Motor neuron (in vitro differentiated cells): ENCODE results near the gene AK1. TPM values are rescaled to one million over a fixed set of nuclear protein-coding genes. Genes with fewer than 3 reads are reported as not detected.

ENCODE experiments used
- ATAC-seq, 8 experiments: fragments of 200-7000 bp; cut with Tn5 transposase; replicated peaks in 6 of 8; 2 replicates each; pipeline ENCODE4 v1.8.0; 2021; ENCODE audit warnings: mild to moderate bottlenecking in 8 of 8, moderate library complexity in 8 of 8
- H3K27ac ChIP-seq, 2 donors: fragments of 250-450 bp; sonication (Bioruptor Pico); 2 replicates each; pipeline ENCODE4 v1.9.0; 2021; ENCODE audit warnings: antibody characterized with exemption in 2 of 2, mild to moderate bottlenecking in 2 of 2, moderate library complexity in 1 of 2
- H3K4me1 ChIP-seq, 2 donors: fragments of 250-450 bp; sonication (Bioruptor Pico); replicated peaks in 1 of 2; 2 replicates each; pipeline ENCODE4 v1.6.1; 2021; ENCODE audit warnings: antibody characterized with exemption in 2 of 2, mild to moderate bottlenecking in 2 of 2, moderate library complexity in 1 of 2
- H3K4me3 ChIP-seq, 5 donors: fragments of 250-450 bp; sonication (Bioruptor Pico); 2 replicates each; pipeline ENCODE4 v1.9.0; 2021; ENCODE audit warnings: antibody characterized with exemption in 5 of 5, mild to moderate bottlenecking in 5 of 5, moderate library complexity in 4 of 5
- WGBS, 10 experiments: fragments of 450-650 bp; shearing (Covaris generic); methylation state at CpG; one replicate each; pipeline ENCODE4 v1.0.0; 2022; 5-methylcytosine and 5-hydroxymethylcytosine counted together
- in situ Hi-C, 9 experiments: fragments of 400-800 bp; cut with MboI; loops; one replicate each; pipeline ENCODE4 v1.15.0; 2021; ENCODE audit warnings: low sequenced_read_pairs in 9 of 9, low pct_unique_long_range_greater_than_20kb in 2 of 9; ENCODE audit not compliant: unreplicated experiment in 9 of 9
- total RNA-seq, 8 experiments: library from RNA; unstranded; fragments of 300-600 nt; gene quantifications; 2 replicates each; pipeline versions ENCODE4 v1.2.3 to v1.2.4, GENCODE V29; 2022

The AK1 gene
- total RNA-seq, 8 experiments from 2014 or later: 27.8 to 238 (median 47.0) TPM

DNA sequence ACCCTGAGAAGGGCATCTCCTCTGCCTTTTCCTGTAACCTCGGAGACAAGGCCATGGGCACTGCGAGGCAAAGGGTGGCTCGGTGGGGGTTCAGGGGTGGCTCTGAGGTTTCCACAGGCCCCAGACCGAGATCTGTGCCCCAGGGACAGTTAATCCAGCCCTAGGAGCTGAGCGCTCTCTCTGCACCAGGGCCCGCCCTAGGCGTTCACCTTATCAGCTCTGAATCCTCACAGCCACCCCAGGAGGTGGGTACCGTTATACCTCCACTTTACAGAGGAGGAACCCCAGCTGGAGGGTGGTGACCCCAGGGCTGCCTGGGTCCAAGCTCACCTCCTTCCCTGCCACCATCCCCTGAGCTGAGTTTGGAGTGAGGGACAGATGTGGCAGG is 20.8 kb downstream of the AK1 start:
- H3K27ac ChIP-seq: no peak overlapping the region
- H3K4me3 ChIP-seq: no peak overlapping the region
- in situ Hi-C loops: no loop called here
- 20 to 92% (median 89%) methylated on average over 1 to 4 of the region's 8 CpGs; no CpG with 5 or more reads in 7 of the 10 experiments for WGBS, 10 experiments
- H3K4me1 ChIP-seq: peaks cover 0 to 14% of the 10 kb centered on the region in 2 donors
- ATAC-seq: no peak

DNA sequence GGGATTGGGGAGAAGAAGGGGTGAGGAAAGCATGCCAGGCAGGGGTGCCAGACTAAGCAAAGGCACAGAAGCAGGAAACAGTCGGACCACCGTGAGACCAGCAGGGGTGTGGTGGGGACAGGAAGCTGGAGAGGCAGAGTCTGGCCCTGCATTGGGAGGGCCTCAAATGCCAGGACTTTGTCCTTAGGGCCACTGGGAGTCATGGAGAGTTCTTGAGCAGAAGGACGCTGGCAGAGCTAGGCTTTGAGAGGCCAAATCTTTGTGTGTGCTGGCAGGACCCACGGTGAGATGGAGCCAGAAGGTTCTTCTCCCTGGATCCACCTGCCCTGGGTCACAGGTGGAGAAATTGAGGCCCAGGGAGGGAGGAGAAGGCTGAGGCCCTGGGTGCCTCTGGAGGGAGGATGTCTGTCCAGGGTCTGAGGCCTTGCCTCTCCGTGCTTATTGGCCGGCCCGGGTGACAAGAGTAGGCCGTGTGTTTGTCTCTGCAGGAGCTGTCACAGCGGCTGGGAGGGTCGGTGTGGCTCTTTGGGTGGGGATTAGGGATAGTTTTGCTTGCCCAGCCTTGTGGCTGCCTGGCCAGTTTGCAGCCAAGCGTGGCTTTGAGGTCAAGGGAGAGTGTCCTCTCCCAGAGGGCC is 21.3 kb downstream of the AK1 start:
- Histone ChIP-seq H3K27ac (no peak overlapping the region), H3K4me3 (no peak overlapping the region), H3K4me1 (peaks cover 0 to 14% of the 10 kb centered on the region in 2 donors)
- 20 to 95% (median 80%) methylated on average over 1 to 4 of the region's 11 CpGs; no CpG with 5 or more reads in 5 of the 10 experiments for WGBS, 10 experiments
- in situ Hi-C loops: no loop called here
- ATAC-seq: no peak

DNA sequence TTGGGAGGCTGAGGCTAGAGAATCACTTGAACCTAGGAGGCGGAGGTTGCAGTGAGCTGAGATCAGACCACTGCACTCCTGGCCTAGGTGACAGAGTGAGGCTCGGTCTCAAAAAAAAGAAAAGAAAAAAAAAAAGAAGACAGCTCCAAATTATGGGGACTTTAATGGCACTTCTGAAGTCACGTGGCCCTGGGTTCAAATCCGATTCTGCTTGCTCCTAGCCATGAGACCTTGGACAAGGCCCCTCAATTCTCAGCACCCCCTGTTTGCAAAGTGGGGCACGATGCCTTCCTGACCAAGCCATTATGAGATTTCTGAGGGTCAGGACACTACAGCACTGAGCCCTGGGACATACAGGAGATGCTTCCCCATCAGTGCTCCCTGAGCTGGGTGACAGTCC is 22.0 kb downstream of the AK1 start:
- ATAC-seq: no peak
- H3K27ac ChIP-seq: no peak overlapping the region
- H3K4me1 ChIP-seq: peaks cover 0 to 14% of the 10 kb centered on the region in 2 donors
- H3K4me3 ChIP-seq: no peak overlapping the region
- WGBS, 10 experiments: 76 to 100% (median 93%) methylated on average over 1 to 4 of the region's 5 CpGs; no CpG with 5 or more reads in 5 of the 10 experiments
- in situ Hi-C loops: no loop called here

DNA sequence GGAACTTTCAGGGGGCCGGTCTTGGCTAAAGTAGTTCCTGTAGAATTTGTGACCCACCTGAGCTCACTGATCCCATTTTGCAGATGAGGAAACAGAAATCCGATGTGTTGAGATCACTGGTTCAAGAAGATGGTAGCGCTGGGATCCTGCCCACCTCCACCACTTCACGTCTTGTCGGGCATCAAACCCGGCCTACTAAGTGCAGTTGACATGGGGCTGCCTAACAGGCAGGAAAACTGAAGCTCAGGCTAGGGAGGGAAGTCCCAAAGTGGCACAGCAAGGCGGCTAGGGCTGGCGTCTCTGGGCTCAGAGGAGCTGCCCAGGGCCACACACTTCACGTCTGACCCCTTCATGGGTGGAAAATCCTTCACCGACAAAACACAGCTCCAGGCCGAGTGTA is 22.5 kb downstream of the AK1 start:
- H3K27ac ChIP-seq: no peak overlapping the region
- in situ Hi-C loops: no loop called here
- peaks cover 0 to 14% of the 10 kb centered on the region in 2 donors for H3K4me1 ChIP-seq
- no peak overlapping the region for H3K4me3 ChIP-seq
- ATAC-seq: no peak
- 30 to 100% (median 86%) methylated on average over 1 to 3 of the region's 11 CpGs; no CpG with 5 or more reads in 6 of the 10 experiments for WGBS, 10 experiments

DNA sequence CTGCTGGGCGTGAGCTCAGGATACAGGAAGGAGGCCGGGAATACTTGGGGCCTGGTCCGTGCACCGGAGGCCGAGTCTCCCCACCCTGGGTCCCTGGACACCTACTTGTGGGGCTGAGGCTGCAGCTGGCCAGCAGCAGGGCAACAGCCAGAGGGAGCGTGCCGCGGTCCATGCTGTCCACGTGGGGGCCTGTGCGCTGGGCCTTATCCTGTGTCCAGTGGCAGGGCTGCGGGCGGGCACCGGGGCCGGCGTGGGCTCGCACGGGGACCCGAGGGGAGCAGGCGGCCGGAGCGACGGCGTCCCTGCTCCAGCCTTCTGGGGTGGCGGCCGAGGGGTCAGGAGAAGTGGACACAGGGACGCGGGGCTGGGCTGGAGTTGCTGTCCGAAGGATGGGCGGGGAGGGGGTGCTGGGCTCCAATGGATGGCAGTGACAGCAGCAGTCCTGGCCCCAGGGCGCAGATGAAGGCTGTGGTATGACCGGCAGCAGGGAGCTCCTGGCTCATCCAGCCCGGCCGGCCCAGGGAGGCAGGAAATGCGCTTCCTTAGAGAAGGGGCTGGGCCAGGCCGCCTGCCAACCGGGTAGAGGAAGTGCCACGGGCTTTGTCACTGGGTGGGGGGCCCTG is 23.2 kb downstream of the AK1 start, which contains the start of gene ENG:
TSS of gene ENG (minus strand) at position 475 of the 623 bp plus-strand sequence. CDS start at position 172, 303 bp downstream.
- H3K4me3 ChIP-seq: no peak within 1 kb of the TSS
- WGBS, 10 experiments: 64 to 73% methylated on average over 5 of the region's 37 CpGs; no CpG with 5 or more reads in 8 of the 10 experiments

DNA sequence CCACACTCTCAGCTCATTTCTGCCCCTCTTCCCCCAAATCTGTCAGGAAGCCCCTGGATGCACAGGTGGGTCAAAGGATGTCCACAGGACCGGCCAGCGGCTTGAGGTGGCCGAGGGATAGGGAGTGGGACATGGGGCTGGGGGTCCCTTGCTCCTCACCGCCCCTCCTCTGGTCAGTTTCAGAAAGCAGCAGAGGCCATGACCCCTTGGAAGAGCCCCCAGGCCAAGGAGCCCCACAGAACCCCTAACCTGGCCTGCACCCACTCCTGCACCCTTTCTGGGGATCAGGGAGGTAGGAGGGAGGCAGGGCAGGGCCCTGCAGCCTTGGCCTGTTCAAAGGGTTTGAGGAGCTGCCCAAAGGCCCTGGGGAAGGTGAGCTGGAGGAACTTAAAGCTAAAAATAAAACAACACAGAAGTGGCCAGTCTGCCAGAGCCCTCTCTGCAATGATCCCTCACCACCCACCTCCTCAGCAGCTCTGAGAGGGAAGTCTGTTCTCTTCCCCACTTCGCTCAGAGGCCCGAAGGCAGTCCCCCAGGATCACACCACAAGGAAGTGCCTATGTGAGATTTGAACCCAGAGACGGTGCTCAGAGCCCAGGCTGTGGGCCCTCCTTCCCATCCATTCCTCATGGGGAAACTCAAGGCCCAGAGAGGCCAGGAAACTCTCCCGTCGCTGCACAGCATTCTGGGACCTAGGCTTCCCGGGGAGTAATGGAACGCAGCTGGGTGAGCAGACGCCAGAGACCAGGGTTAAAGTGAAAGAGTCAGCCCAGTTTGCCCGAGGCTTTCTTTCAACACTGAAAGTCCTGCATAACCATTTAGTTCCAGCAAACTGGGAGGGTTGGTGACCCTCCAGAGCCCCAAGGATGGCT is 23.9 kb downstream of the AK1 start:
- H3K4me3 ChIP-seq: no peak overlapping the region
- WGBS, 10 experiments: 0 to 70% (median 3%) methylated on average over 1 to 5 of the region's 13 CpGs; no CpG with 5 or more reads in 7 of the 10 experiments
- H3K27ac ChIP-seq: no peak overlapping the region
- in situ Hi-C loops: no loop called here
- ATAC-seq: peak in 3 of 8 experiments; percentile 61 to 72 (median 67)
- H3K4me1 ChIP-seq: peaks cover 0 to 14% of the 10 kb centered on the region in 2 donors

More for the DNA sequence above, 23.2 kb downstream of the AK1 start, which contains the start of gene ENG:
- H3K4me1 ChIP-seq: peaks cover 0 to 14% of the 10 kb centered on the region in 2 donors
- in situ Hi-C loops: no loop called here
- peak; percentile 64 to 85 (median 74) for ATAC-seq
- no peak within 1 kb of the TSS for H3K27ac ChIP-seq

DNA sequence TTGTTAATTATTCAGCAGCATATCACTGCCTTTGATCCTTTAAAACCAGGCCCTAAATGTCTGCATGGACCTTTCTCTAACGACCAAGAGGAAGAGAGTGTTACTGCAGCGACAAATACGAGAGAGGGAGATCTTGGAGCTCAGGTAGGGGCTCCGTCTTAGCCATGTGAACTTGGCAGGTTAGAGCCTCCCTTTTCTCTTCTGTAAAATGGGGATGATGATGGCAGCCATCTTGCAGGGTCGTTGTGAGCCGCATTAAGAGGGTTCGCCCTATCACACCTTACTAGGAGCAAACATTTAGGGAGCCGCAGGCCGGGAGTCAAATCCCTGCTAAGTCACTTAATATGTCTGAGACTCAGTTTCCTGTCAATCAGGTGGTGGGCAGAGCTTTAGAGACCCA is 24.6 kb downstream of the AK1 start:
- in situ Hi-C loops: no loop called here

DNA sequence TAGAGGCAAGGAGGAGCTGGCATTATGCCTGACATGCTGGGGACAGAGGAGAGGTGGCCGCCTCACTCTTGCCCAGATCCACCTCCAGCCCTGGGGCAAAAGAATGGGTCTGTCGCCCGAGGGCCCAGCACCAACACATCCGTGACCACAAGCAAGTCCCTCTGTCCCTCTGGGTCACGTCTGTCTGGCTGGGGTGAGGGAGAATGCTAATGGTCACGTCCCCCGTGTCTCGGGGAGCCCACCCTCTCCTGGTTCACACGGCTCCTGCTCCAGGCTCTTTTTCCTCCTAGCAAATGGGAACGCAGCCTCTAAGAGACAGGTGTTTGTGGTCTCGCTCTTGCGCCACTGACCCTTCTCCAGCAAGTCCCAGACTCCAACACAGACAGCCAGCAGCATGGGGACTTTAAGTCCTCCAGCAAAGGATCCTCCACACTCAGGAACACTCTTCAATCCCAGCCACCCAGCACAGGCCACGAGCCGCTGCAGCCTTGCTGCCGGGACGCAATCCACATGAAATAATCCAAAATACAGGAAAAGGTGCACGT is 27.1 kb downstream of the AK1 start:
- no peak overlapping the region for H3K27ac ChIP-seq
- ATAC-seq: no peak
- 85 to 100% (median 91%) methylated on average over 1 to 6 of the region's 17 CpGs; no CpG with 5 or more reads in 3 of the 10 experiments for WGBS, 10 experiments
- in situ Hi-C loops: no loop called here
- no peak overlapping the region for H3K4me3 ChIP-seq
- peaks cover 0 to 9% of the 10 kb centered on the region in 2 donors for H3K4me1 ChIP-seq

More for the DNA sequence above, 24.6 kb downstream of the AK1 start:
- Histone ChIP-seq H3K4me3 (no peak overlapping the region), H3K27ac (no peak overlapping the region), H3K4me1 (peaks cover 0 to 10% of the 10 kb centered on the region in 2 donors)
- no peak for ATAC-seq
- WGBS, 10 experiments: 40 to 96% (median 80%) methylated on average over 1 to 7 of the region's 9 CpGs; no CpG with 5 or more reads in 1 of the 10 experiments

DNA sequence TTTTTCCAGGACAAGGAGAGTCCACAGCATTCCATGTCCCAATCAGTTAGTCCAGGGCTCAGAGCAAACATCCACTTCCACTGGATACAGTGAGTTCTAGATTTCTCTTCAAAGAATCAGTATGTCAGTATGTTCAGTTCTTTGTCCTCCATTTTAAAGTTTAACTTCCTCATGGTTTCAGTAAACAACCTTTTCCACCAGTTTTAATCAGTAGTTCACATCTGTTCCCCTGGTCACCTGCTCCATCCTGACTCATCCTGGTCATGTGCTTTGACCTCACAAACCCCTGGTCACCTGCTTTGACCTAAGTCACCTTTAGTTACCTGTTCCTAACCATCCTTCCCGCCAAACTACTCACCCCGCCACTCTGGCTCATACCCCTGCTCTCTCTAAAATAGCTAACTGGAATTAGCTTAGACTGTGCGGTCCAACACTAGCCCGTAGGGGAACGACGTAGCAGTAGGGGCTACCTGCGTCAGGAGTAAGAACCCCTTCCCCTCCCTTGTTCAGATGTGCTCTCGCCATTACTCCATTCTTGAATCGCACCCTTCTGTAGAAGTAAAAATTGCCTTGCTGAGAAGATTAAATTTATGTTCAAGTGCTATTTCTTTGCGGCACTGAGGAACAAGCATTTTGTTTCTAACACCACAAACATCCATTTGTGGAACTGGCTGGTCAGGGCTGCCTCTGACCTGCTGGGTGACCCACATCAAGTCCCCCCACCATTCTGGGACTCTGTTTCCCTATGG is 28.5 kb downstream of the AK1 start:
- Histone ChIP-seq H3K27ac (no peak overlapping the region), H3K4me1 (no peaks in the 10 kb centered on the region), H3K4me3 (no peak overlapping the region)
- WGBS, 10 experiments: 86 to 100% (median 94%) methylated on average over 1 to 8 of the region's 10 CpGs; no CpG with 5 or more reads in 2 of the 10 experiments
- in situ Hi-C loops: no loop called here
- no peak for ATAC-seq

DNA sequence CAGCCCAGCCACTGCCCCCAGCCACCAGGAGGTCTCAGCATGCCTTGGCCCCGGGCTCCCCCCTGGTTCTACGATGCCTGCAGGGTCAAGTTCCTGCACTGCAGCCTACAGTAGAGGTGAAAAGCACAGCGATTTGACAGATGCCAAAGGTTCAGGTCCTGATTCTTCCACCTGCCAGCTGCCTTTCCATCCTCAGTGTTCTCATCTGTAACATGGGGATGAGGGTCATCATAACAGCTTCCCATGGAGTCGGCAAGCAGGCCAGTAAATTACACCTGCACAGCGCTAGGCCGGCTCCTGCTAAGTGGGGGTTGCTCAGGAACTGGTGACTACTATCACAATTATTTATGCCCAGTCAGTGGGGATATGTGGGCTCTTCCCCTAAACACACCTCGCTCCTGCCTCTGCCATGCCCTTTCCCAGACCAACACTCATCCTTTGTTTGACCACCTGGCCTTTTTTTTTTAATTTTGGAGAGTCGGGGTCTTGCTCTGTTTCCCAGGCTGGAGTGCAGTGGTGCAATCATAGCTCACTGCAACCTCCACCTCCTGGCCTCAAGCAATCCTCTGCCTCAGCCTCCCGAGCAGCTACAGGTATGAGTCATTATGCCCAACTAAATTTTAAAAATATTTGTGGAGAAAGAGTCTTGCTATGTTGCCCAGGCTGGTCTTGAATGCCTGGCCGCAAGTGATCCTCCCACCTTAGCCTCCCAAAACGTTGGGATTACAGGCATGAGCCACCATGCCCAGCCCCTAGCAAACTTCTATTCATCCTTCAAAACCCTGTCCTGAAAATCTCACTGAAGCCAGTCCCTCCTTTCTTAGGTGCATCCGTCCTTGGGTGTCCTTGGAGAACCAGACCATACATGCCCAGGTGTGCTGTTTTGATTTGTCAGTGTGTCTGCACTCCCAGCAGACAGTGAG is 29.4 kb downstream of the AK1 start:
- in situ Hi-C loops: no loop called here
- H3K27ac ChIP-seq: no peak overlapping the region
- no peaks in the 10 kb centered on the region for H3K4me1 ChIP-seq
- H3K4me3 ChIP-seq: no peak overlapping the region
- ATAC-seq: no peak
- WGBS, 10 experiments: 70 to 100% (median 90%) methylated on average over 1 to 9 of the region's 12 CpGs

DNA sequence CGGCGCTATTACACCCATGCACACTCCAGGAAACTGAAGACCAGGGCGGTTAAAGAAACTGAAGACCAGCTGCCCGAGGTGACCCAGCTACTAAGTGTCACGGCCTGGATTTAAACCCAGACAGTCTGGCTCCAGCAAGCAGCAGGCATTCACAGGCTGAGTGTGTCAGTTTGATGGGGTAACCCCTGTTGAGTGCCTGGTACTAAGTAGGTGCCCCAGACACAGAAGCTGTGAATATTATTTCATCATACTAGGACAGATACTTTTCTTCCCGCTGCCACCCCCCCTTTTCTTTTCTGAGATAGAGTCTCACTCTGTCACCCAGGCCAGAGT is 30.3 kb downstream of the AK1 start:
- peak in 2 of 8 experiments; percentile 49 to 50 for ATAC-seq
- no peaks in the 10 kb centered on the region for H3K4me1 ChIP-seq
- in situ Hi-C loops: no loop called here
- 44 to 100% (median 80%) methylated on average over 1 to 5 of the region's 6 CpGs; no CpG with 5 or more reads in 5 of the 10 experiments for WGBS, 10 experiments
- no peak overlapping the region for H3K27ac ChIP-seq
- no peak overlapping the region for H3K4me3 ChIP-seq
